ENCODE results near the gene PIK3AP1.

DNA sequence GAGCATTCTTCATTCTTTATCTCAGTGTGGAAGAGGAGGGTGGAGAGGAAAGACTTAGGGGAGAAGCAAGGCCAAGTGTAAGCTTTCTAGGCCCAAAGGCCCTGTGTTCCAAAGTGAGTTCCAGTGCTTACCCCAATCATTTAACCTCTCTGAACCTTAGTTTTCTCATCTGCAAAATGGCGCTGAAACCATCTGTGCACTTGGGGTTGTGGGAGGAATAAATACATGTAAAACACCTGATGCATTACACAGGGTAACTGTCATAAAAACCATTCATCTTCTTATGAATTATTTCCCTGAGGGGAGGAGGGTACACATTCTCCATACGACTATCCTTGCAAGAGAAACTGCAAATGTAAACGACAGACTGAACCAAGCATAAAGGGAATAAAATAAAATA is 19.0 kb downstream of the PIK3AP1 start:
- TF ChIP-seq, protein P1, sequence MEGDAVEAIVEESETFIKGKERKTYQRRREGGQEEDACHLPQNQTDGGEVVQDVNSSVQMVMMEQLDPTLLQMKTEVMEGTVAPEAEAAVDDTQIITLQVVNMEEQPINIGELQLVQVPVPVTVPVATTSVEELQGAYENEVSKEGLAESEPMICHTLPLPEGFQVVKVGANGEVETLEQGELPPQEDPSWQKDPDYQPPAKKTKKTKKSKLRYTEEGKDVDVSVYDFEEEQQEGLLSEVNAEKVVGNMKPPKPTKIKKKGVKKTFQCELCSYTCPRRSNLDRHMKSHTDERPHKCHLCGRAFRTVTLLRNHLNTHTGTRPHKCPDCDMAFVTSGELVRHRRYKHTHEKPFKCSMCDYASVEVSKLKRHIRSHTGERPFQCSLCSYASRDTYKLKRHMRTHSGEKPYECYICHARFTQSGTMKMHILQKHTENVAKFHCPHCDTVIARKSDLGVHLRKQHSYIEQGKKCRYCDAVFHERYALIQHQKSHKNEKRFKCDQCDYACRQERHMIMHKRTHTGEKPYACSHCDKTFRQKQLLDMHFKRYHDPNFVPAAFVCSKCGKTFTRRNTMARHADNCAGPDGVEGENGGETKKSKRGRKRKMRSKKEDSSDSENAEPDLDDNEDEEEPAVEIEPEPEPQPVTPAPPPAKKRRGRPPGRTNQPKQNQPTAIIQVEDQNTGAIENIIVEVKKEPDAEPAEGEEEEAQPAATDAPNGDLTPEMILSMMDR (IDR thresholded peaks at IDR 0.05): no peak
- TF ChIP-seq EP300 (IDR thresholded peaks at IDR 0.05) (no peak), POLR2A (IDR thresholded peaks at IDR 0.05) (no peak)

Measured in upper lobe of left lung (tissue), 4 donors.